H1 (cell line): Measurements from ENCODE around the gene GGA2. TPM values are rescaled to one million over a fixed set of nuclear protein-coding genes. Genes with fewer than 3 reads are reported as not detected.
A peak's percentile ranks its signal among the peaks of the same experiment; 100 is the strongest.

ENCODE experiments used
- CTCF ChIA-PET: fragments of 300-600 bp; sonication (Branson Sonifier 250); formaldehyde crosslinking; loops from one replicate; lab custom pipeline; 2021; ENCODE audit not compliant: partially characterized antibody; lab: Charles Lee
- POLR2A ChIA-PET: fragments of 300-600 bp; sonication (Branson Sonifier 250); formaldehyde crosslinking; loops from one replicate; lab custom pipeline; 2021; ENCODE audit warnings: inconsistent platforms; ENCODE audit not compliant: partially characterized antibody; lab: Charles Lee
- DNase-seq, 2 experiments: peaks; one replicate each; pipeline versions ENCODE4 v3.0.0 to v3.0.0-alpha.2; 2010 to 2022; ENCODE audit warnings: low spot score in 2 of 2, low read depth in 1 of 2, mixed read lengths in 1 of 2
- FAIRE-seq: peaks from 2 replicates; lab custom pipeline; 2011; peaks lifted over from hg19 to GRCh38; lab: Jason Lieb, UNC
- H2AFZ ChIP-seq: 2 replicates; pipeline ENCODE4 v1.8.1; 2012; ENCODE audit warnings: low read length, inconsistent platforms
- H2AK5ac ChIP-seq: 2 replicates; pipeline ENCODE4 v1.6.1; 2013; ENCODE audit warnings: low read depth, low read length
- H2BK120ac ChIP-seq: replicated peaks from 2 replicates; pipeline ENCODE3; 2013; ENCODE audit warnings: low read depth, low read length, inconsistent platforms
- H2BK12ac ChIP-seq: 2 replicates; pipeline ENCODE4 v1.6.1; 2013; ENCODE audit warnings: low read depth, low read length
- H2BK15ac ChIP-seq: 2 replicates; pipeline ENCODE4 v1.6.1; 2013; ENCODE audit warnings: low read length
- H2BK20ac ChIP-seq: 2 replicates; pipeline ENCODE4 v1.6.1; 2013; ENCODE audit warnings: low read length
- H2BK5ac ChIP-seq: 2 replicates; pipeline ENCODE4 v1.6.1; 2013; ENCODE audit warnings: low read depth, low read length
- H3K14ac ChIP-seq: 2 replicates; pipeline ENCODE4 v1.6.1; 2013; ENCODE audit warnings: inconsistent platforms; ENCODE audit not compliant: insufficient read length
- H3K18ac ChIP-seq: 2 replicates; pipeline ENCODE4 v1.6.1; 2013; ENCODE audit warnings: low read length; ENCODE audit errors: extremely low read depth
- H3K23ac ChIP-seq: 2 replicates; pipeline ENCODE4 v1.6.1; 2013; ENCODE audit warnings: inconsistent platforms; ENCODE audit not compliant: insufficient read length
- H3K23me2 ChIP-seq: 2 replicates; pipeline ENCODE4 v1.6.1; 2013; ENCODE audit warnings: low read depth, low read length
- H3K27ac ChIP-seq: 2 replicates; pipeline ENCODE4 v1.6.1; 2011; ENCODE audit warnings: low read depth, low read length, inconsistent platforms
- H3K27me3 ChIP-seq, 4 experiments: replicated peaks in 1 of 4; 1 replicate in 1 of 4; 2 replicates in 3 of 4; pipeline versions ENCODE4 v1.6.1 to v1.8.1; 2011 to 2013; ENCODE audit warnings: low read length in 3 of 4, mild to moderate bottlenecking in 3 of 4, inconsistent platforms in 2 of 4, mixed read lengths in 2 of 4, moderate library complexity in 1 of 4; ENCODE audit not compliant: control insufficient read depth in 3 of 4, insufficient read depth in 3 of 4; ENCODE audit errors: extremely low read depth in 1 of 4
- H3K36me3 ChIP-seq, 4 experiments: 2 replicates each; pipeline versions ENCODE4 v1.6.1 to v1.8.1; 2011 to 2013; ENCODE audit warnings: mild to moderate bottlenecking in 4 of 4, low read length in 3 of 4, moderate library complexity in 2 of 4, control low read depth in 1 of 4, inconsistent platforms in 1 of 4; ENCODE audit not compliant: insufficient read depth in 4 of 4, control insufficient read depth in 2 of 4
- H3K4ac ChIP-seq: replicated peaks from 2 replicates; pipeline ENCODE3; 2013; ENCODE audit warnings: low read length, low read depth, mixed read lengths, inconsistent platforms; ENCODE audit not compliant: insufficient read length
- H3K4me1 ChIP-seq, 4 experiments: replicated peaks in 1 of 4; 1 replicate in 1 of 4; 2 replicates in 3 of 4; pipeline versions ENCODE4 v1.6.1 to v1.8.1; 2011 to 2013; ENCODE audit warnings: low read length in 3 of 4, inconsistent platforms in 2 of 4, mixed read lengths in 1 of 4; ENCODE audit not compliant: insufficient read depth in 4 of 4, control insufficient read depth in 3 of 4
- H3K4me2 ChIP-seq, 2 experiments: 2 replicates each; pipeline versions ENCODE4 v1.6.1 to v1.8.1; 2011 to 2013; ENCODE audit warnings: low read depth in 2 of 2, low read length in 2 of 2, control low read depth in 1 of 2, inconsistent platforms in 1 of 2, mild to moderate bottlenecking in 1 of 2; ENCODE audit not compliant: insufficient read depth in 1 of 2
- H3K4me3 ChIP-seq, 4 experiments: fragments of 200-600, 300-600 bp in 1 of 4; sonication (generic), shearing (Covaris generic), sonication (Bioruptor Twin) in 1 of 4; 2 replicates each; pipeline versions ENCODE4 v1.5.1 to v1.8.1; 2011 to 2016; ENCODE audit warnings: low read length in 4 of 4, low read depth in 3 of 4, control low read depth in 2 of 4, inconsistent platforms in 2 of 4, mild to moderate bottlenecking in 2 of 4, mixed read lengths in 1 of 4, moderate library complexity in 1 of 4; ENCODE audit not compliant: insufficient read depth in 2 of 4; ENCODE audit errors: extremely low read depth in 1 of 4
- H3K56ac ChIP-seq: replicated peaks from 2 replicates; pipeline ENCODE3; 2013; ENCODE audit warnings: low read depth, mild to moderate bottlenecking, mixed read lengths, low read length, inconsistent platforms; ENCODE audit not compliant: insufficient read length
- H3K79me1 ChIP-seq: 2 replicates; pipeline ENCODE4 v1.6.1; 2013; ENCODE audit warnings: low read depth, low read length, control low read depth
- H3K79me2 ChIP-seq, 2 experiments: 2 replicates each; pipeline versions ENCODE4 v1.6.1 to v1.8.1; 2012 to 2013; ENCODE audit warnings: low read length in 2 of 2, mild to moderate bottlenecking in 2 of 2, inconsistent platforms in 1 of 2; ENCODE audit not compliant: insufficient read depth in 2 of 2, control insufficient read depth in 1 of 2
- H3K9ac ChIP-seq, 4 experiments: replicated peaks in 1 of 4; 1 replicate in 1 of 4; 2 replicates in 3 of 4; pipeline versions ENCODE4 v1.6.1 to v1.8.1; 2011 to 2013; ENCODE audit warnings: low read depth in 3 of 4, low read length in 3 of 4, control low read depth in 2 of 4, mild to moderate bottlenecking in 2 of 4, moderate library complexity in 2 of 4, inconsistent platforms in 1 of 4; ENCODE audit errors: extremely low read depth in 1 of 4
- H3K9me3 ChIP-seq, 2 experiments: 2 replicates each; pipeline versions ENCODE4 v1.6.1 to v1.8.1; 2012 to 2013; ENCODE audit warnings: mild to moderate bottlenecking in 2 of 2, moderate library complexity in 2 of 2, control low read depth in 1 of 2, inconsistent platforms in 1 of 2, low read depth in 1 of 2, low read length in 1 of 2, mixed read lengths in 1 of 2; ENCODE audit not compliant: insufficient read depth in 2 of 2
- H4K20me1 ChIP-seq, 2 experiments: replicated peaks in 1 of 2; 2 replicates each; pipeline versions ENCODE3 to v1.8.1; 2011 to 2013; ENCODE audit warnings: inconsistent platforms in 2 of 2, low read length in 2 of 2, mild to moderate bottlenecking in 1 of 2; ENCODE audit not compliant: insufficient read depth in 2 of 2, control insufficient read depth in 1 of 2
- H4K5ac ChIP-seq: 2 replicates; pipeline ENCODE4 v1.6.1; 2013; ENCODE audit warnings: low read length, low read depth, mixed read lengths, inconsistent platforms; ENCODE audit not compliant: insufficient read length
- H4K8ac ChIP-seq: 2 replicates; pipeline ENCODE4 v1.8.0; 2013; ENCODE audit warnings: mild to moderate bottlenecking, moderate library complexity, low read length, inconsistent platforms; ENCODE audit not compliant: insufficient read depth; ENCODE audit errors: extremely low read depth
- H4K91ac ChIP-seq: replicated peaks from 2 replicates; pipeline ENCODE3; 2013; ENCODE audit warnings: low read length, mixed read lengths, inconsistent platforms; ENCODE audit not compliant: insufficient read length
- CEBPB ChIP-seq: IDR thresholded peaks from 2 replicates; pipeline ENCODE4 v1.6.1; 2012; ENCODE audit warnings: low read depth, low read length
- KDM5A ChIP-seq: fragments of 200-600 bp; IDR thresholded peaks from 2 replicates; pipeline ENCODE4 v1.7.1; 2012; ENCODE audit warnings: mild to moderate bottlenecking, low read length, inconsistent platforms, mixed read lengths
- POLR2AphosphoS5 ChIP-seq: IDR thresholded peaks from 2 replicates; pipeline ENCODE4 v1.6.1; 2011; ENCODE audit warnings: low read depth, low read length
- RXRA ChIP-seq: IDR thresholded peaks from 2 replicates; pipeline ENCODE4 v1.6.1; 2011; ENCODE audit warnings: low read depth, mild to moderate bottlenecking, low read length, moderate library complexity; ENCODE audit not compliant: insufficient read depth
- SIN3A ChIP-seq, 2 experiments: IDR thresholded peaks in 1 of 2; conservative IDR thresholded peaks in 1 of 2; 2 replicates each; pipeline ENCODE4 v1.6.1; 2011 to 2012; ENCODE audit warnings: low read length in 2 of 2, improper control_type of control experiment in 1 of 2, low read depth in 1 of 2, mild to moderate bottlenecking in 1 of 2
- SUZ12 ChIP-seq: fragments of 200-600 bp; sonication (generic); IDR thresholded peaks from 2 replicates; pipeline ENCODE4 v1.6.1; 2012; ENCODE audit warnings: mild to moderate bottlenecking, inconsistent platforms, low read length, moderate library complexity, mixed read lengths
- TAF1 ChIP-seq: IDR thresholded peaks from 2 replicates; pipeline ENCODE4 v1.6.1; 2011; ENCODE audit warnings: mild to moderate bottlenecking, low read depth, low read length
- TBP ChIP-seq: IDR thresholded peaks from 2 replicates; pipeline ENCODE4 v1.6.1; 2011; ENCODE audit warnings: low read depth, low read length, improper control_type of control experiment
- WGBS, 2 experiments: shearing (Covaris generic) in 1 of 2; methylation state at CpG; one replicate each; pipeline versions ENCODE4 v1.1.6 to v1.1.7; 2013 to 2015; ENCODE audit warnings: low lambda C conversion rate in 2 of 2, mixed read lengths in 2 of 2, inconsistent platforms in 1 of 2, low coverage in 1 of 2, missing lambda C conversion rate in 1 of 2; ENCODE audit not compliant: insufficient replicate concordance in 2 of 2, insufficient coverage in 1 of 2, insufficient read length in 1 of 2; ENCODE audit errors: extremely low coverage in 1 of 2, missing lambda C conversion rate in 1 of 2; 5-methylcytosine and 5-hydroxymethylcytosine counted together
- polyA plus RNA-seq, 7 experiments: library from polyadenylated mRNA; depleted of rRNA in 3 of 7; stranded (reverse) in 5 of 7; unstranded in 2 of 7; fragments of >200 nt in 5 of 7; fragments of 200-250 nt in 2 of 7; gene quantifications; 1 replicate in 5 of 7; 2 replicates in 1 of 7; 4 replicates in 1 of 7; pipeline versions ENCODE4 v1.2.1 to v1.2.3, GENCODE V29; 2011 to 2013; ENCODE audit warnings: missing spikeins in 2 of 7, mixed read lengths in 2 of 7
- total RNA-seq: library from RNA; stranded (reverse); fragmentation: NEBNext Ultra II Directional; extraction: Animal tissue kit (Norgen Biotek cat#: 25700); gene quantifications from 2 replicates; pipeline ENCODE4 v1.2.1, GENCODE V29; 2021
- TF ChIP-seq, protein P1 (sequence below): IDR thresholded peaks from 2 replicates; pipeline ENCODE4 v1.6.1; 2012; ENCODE audit warnings: inconsistent platforms
- TF ChIP-seq, protein P2 (sequence below): IDR thresholded peaks from 2 replicates; pipeline ENCODE4 v1.6.1; 2012; ENCODE audit warnings: inconsistent platforms
- TF ChIP-seq, protein P3 (sequence below): IDR thresholded peaks from 2 replicates; pipeline ENCODE4 v1.6.1; 2011; ENCODE audit warnings: low read length, improper control_type of control experiment

GGA2 gene
- total and polyA plus RNA-seq, 2 of the 8 experiments (the other 6 are each of a cell fraction or from before 2014, with no cell fraction given), result 65.8 to 114 TPM

DNA sequence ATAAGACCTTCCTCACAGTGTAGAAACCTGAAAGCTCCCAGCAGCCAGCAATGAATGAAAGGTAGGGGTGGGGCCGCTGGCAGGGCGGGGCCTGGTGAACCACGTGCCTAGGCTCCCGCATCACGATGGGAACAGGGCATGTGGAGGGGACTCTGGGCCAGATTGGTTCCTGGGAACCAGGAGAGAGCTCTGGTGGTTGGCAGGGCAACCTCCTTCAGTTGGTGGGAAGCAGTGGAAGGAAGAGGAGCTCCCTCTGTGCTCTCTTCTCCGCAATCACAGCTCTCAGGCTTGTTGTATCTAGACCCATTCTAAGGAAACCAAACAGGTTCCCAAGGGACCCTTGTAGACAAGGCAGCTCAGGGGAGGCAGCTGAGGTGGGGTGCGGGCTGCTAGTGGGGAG lies 10.5 kb downstream of the GGA2 start:
- no peak overlapping the region for H3K4me3 ChIP-seq
- no peaks in the 10 kb centered on the region for H3K23me2 ChIP-seq
- H3K79me1 ChIP-seq, result peaks cover 27% of the 10 kb centered on the region
- no peak overlapping the region for H2BK12ac ChIP-seq
- no peaks in the 10 kb centered on the region for H3K27me3 ChIP-seq
- no peak overlapping the region for H3K23ac ChIP-seq
- peaks cover 5 to 16% (median 10%) of the 10 kb centered on the region in 4 experiments; a peak in 7 of 8 replicates for H3K36me3 ChIP-seq
- H2BK120ac ChIP-seq, result no peak overlapping the region
- POLR2A ChIA-PET, result interaction anchor here (0.7 to 2.7 kb wide), 8 partner anchors 10 to 131 kb away, joined by 3 to 29 read pairs (median 4); partner anchors contain the start of genes EARS2, GGA2 and UBFD1
- no peak overlapping the region for H3K4me2 ChIP-seq
- peaks cover 0 to 7% (median 0%) of the 10 kb centered on the region in 4 experiments; a peak in 3 of 7 replicates for H3K4me1 ChIP-seq
- no peak overlapping the region for H3K18ac ChIP-seq
- no peak overlapping the region for H2BK15ac ChIP-seq
- no peak for FAIRE-seq
- H3K56ac ChIP-seq, result no peak overlapping the region
- H3K9ac ChIP-seq, result no peak overlapping the region
- H4K8ac ChIP-seq, result no peak overlapping the region
- H3K9me3 ChIP-seq, result no peaks in the 10 kb centered on the region
- no peak overlapping the region for H2AFZ ChIP-seq
- H2AK5ac ChIP-seq, result no peak overlapping the region
- no peak overlapping the region for H2BK20ac ChIP-seq
- peaks cover 33 to 40% of the 10 kb centered on the region in 2 experiments for H4K20me1 ChIP-seq
- 69% methylated on average over 5 of the region's 7 CpGs; no CpG with 5 or more reads in 1 of the 2 experiments for WGBS, 2 experiments
- H3K14ac ChIP-seq, result no peak overlapping the region
- H4K5ac ChIP-seq, result no peak overlapping the region
- peaks cover 13 to 89% of the 10 kb centered on the region in 2 experiments for H3K79me2 ChIP-seq
- H2BK5ac ChIP-seq, result no peak overlapping the region
- CTCF ChIA-PET, result interaction anchor here (0.9 to 2.1 kb wide), 5 partner anchors 9 to 317 kb away, joined by 3 to 7 read pairs (median 3); partner anchors contain the start of genes NDUFAB1 and PLK1
- H4K91ac ChIP-seq, result no peak overlapping the region
- TF ChIP-seq, protein P1, sequence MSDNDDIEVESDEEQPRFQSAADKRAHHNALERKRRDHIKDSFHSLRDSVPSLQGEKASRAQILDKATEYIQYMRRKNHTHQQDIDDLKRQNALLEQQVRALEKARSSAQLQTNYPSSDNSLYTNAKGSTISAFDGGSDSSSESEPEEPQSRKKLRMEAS, result peak; percentile 70
- TF ChIP-seq, protein P2, sequence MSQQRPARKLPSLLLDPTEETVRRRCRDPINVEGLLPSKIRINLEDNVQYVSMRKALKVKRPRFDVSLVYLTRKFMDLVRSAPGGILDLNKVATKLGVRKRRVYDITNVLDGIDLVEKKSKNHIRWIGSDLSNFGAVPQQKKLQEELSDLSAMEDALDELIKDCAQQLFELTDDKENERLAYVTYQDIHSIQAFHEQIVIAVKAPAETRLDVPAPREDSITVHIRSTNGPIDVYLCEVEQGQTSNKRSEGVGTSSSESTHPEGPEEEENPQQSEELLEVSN, result peak; percentile 11; the same call in 1 of the 2 replicates
- no peak for TF ChIP-seq SUZ12
- TF ChIP-seq POLR2AphosphoS5, result 0 out of 2 replicates have a peak, but pooled peaks have one; percentile 28
- no peak for TF ChIP-seq RXRA
- no peak for TF ChIP-seq CEBPB
- TF ChIP-seq TBP, result peak; percentile 63; the same call in 1 of the 2 replicates
- TF ChIP-seq SIN3A (conservative IDR thresholded peaks at IDR 0.05 in 1 of 2, IDR thresholded peaks at IDR 0.05 in 1 of 2; ENCODE audit: low read depth in 1 of 2, low read length in 2 of 2), result no peak
- TF ChIP-seq, protein P3, sequence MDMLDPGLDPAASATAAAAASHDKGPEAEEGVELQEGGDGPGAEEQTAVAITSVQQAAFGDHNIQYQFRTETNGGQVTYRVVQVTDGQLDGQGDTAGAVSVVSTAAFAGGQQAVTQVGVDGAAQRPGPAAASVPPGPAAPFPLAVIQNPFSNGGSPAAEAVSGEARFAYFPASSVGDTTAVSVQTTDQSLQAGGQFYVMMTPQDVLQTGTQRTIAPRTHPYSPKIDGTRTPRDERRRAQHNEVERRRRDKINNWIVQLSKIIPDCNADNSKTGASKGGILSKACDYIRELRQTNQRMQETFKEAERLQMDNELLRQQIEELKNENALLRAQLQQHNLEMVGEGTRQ, result peak; percentile 57; the same call in 1 of the 2 replicates
- no peak for TF ChIP-seq KDM5A
- TF ChIP-seq TAF1, result peak; percentile 82
- TF ChIP-seq, all 59 proteins: peak for 6
- H3K4ac ChIP-seq, result no peak overlapping the region
- DNase-seq, result peak in 1 of 2 experiments; percentile 58
- H3K27ac ChIP-seq, result no peak overlapping the region
